Suprapubic skin (tissue), 4 donors: ENCODE results near the gene COL4A6.

ENCODE experiments used
- POLR2A ChIP-seq, 2 donors: fragments of 450-650 bp; IDR thresholded peaks; one replicate each; pipeline ENCODE4 v1.6.1; 2017; ENCODE audit warnings: antibody characterized with exemption in 2 of 2, mild to moderate bottlenecking in 2 of 2, moderate library complexity in 2 of 2
- POLR2AphosphoS5 ChIP-seq, 3 donors: sonication (generic); formaldehyde crosslinking; IDR thresholded peaks; one replicate each; pipeline ENCODE4 v1.6.1; 2017; ENCODE audit warnings: antibody characterized with exemption in 3 of 3
- TF ChIP-seq, protein P1 (sequence below), 2 donors: fragments of 200-600 bp in 1 of 2; fragments of 450-650 bp in 1 of 2; sonication (generic) in 1 of 2; IDR thresholded peaks; one replicate each; pipeline ENCODE4 v1.5.1; 2016 to 2019; ENCODE audit warnings: antibody characterized with exemption in 2 of 2, mild to moderate bottlenecking in 1 of 2, moderate library complexity in 1 of 2

DNA sequence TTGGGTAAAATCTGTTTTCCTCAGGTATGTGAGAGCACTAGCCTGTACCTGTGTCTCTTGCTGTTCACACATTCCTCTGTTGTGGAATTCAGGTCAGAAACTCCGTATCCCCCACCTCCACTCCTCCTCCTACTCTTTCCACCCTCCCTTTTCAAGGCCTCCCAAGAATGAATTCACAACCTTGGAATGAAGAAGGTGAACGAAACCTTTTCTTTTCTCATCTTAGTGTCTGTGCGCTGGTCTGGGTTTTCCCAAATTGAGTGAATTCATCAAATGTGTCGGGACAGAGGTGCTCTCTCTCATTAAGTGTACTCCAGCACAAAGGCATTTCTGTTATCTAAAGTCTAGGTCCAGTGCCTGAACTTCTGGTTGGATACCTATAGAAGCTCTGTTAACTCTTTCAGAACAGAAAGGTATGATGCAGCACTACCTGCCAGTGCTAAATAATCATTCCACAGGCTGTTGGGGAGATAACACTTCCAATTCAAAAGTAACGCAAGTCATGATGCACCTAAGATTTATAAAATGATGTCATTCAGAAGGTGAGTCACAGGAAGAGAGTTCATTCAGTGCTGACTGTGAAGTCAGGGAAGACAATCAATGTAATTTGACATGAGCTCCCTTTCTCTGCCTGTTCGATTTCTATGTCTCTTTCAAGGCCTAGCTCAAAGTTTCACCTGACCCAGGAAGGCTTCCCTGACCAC is 41.9 kb downstream of the COL4A6 start:
- TF ChIP-seq, protein P1, sequence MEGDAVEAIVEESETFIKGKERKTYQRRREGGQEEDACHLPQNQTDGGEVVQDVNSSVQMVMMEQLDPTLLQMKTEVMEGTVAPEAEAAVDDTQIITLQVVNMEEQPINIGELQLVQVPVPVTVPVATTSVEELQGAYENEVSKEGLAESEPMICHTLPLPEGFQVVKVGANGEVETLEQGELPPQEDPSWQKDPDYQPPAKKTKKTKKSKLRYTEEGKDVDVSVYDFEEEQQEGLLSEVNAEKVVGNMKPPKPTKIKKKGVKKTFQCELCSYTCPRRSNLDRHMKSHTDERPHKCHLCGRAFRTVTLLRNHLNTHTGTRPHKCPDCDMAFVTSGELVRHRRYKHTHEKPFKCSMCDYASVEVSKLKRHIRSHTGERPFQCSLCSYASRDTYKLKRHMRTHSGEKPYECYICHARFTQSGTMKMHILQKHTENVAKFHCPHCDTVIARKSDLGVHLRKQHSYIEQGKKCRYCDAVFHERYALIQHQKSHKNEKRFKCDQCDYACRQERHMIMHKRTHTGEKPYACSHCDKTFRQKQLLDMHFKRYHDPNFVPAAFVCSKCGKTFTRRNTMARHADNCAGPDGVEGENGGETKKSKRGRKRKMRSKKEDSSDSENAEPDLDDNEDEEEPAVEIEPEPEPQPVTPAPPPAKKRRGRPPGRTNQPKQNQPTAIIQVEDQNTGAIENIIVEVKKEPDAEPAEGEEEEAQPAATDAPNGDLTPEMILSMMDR (IDR thresholded peaks at IDR 0.05): no peak
- no peak for TF ChIP-seq POLR2A (IDR thresholded peaks at IDR 0.05)
- TF ChIP-seq POLR2AphosphoS5 (IDR thresholded peaks at IDR 0.05): no peak
